HepG2 (cell line): ENCODE results near the gene C4orf33. TPM values are rescaled to one million over a fixed set of nuclear protein-coding genes. Genes with fewer than 3 reads are reported as not detected.

Experiments
- CAMTA2 ChIP-seq: sonication (generic); formaldehyde crosslinking; IDR thresholded peaks from 2 replicates; pipeline ENCODE4 v1.4.0; 2020; ENCODE audit warnings: mild to moderate bottlenecking, missing genetic modification reagents, borderline replicate concordance
- FOXP1 ChIP-seq, 2 experiments: fragments of 450-650 bp in 1 of 2; IDR thresholded peaks; 2 replicates each; pipeline ENCODE4 v1.6.1; 2017 to 2018; ENCODE audit warnings: antibody characterized with exemption in 1 of 2
- HNF4G ChIP-seq, 2 experiments: sonication (generic) in 1 of 2; formaldehyde crosslinking in 1 of 2; IDR thresholded peaks; 2 replicates each; pipeline versions ENCODE4 v1.4.0 to v1.6.1; 2011 to 2020; ENCODE audit warnings: borderline replicate concordance in 2 of 2, low read depth in 2 of 2, mild to moderate bottlenecking in 2 of 2, low read length in 1 of 2, missing genetic modification reagents in 1 of 2, moderate library complexity in 1 of 2
- HOXA5 ChIP-seq: sonication (generic); formaldehyde crosslinking; IDR thresholded peaks from 2 replicates; pipeline ENCODE4 v1.4.0; 2020; ENCODE audit warnings: missing genetic modification reagents
- HOXA7 ChIP-seq: sonication (generic); formaldehyde crosslinking; IDR thresholded peaks from 2 replicates; pipeline ENCODE4 v1.8.1; 2022; ENCODE audit warnings: mild to moderate bottlenecking, missing genetic modification reagents, moderate library complexity
- PHF5A ChIP-seq: IDR thresholded peaks from one replicate; pipeline ENCODE4 v1.6.1; 2018; ENCODE audit warnings: low read depth, missing genetic modification reagents; ENCODE audit not compliant: unreplicated experiment
- SMYD3 ChIP-seq: sonication (generic); formaldehyde crosslinking; IDR thresholded peaks from 2 replicates; pipeline ENCODE4 v1.8.1; 2023; ENCODE audit warnings: mild to moderate bottlenecking, missing genetic modification reagents
- SSRP1 ChIP-seq: IDR thresholded peaks from 2 replicates; pipeline ENCODE4 v1.6.1; 2016; ENCODE audit warnings: control low read depth
- ZNF547 ChIP-seq: sonication (generic); formaldehyde crosslinking; IDR thresholded peaks from 2 replicates; pipeline ENCODE4 v1.5.1; 2020; ENCODE audit warnings: mild to moderate bottlenecking, missing genetic modification reagents
- ZNF674 ChIP-seq: sonication (generic); formaldehyde crosslinking; IDR thresholded peaks from 2 replicates; pipeline ENCODE4 v1.5.0; 2020; ENCODE audit warnings: low read depth, mild to moderate bottlenecking, missing genetic modification reagents
- ZNF781 ChIP-seq: sonication (generic); formaldehyde crosslinking; IDR thresholded peaks from 2 replicates; pipeline ENCODE4 v1.5.1; 2020; ENCODE audit warnings: borderline replicate concordance, mild to moderate bottlenecking, missing genetic modification reagents; ENCODE audit errors: not compliant biosample characterization
- polyA plus RNA-seq, 8 experiments: library from polyadenylated mRNA; depleted of rRNA in 3 of 8; stranded (reverse) in 7 of 8; unstranded in 1 of 8; fragments of >200 nt; fragmentation: Illumina TruSeq in 4 of 8; extraction: Trizol in 4 of 8; gene quantifications; 2 replicates each; pipeline versions ENCODE4 v1.2.1 to v1.2.3, GENCODE V29; 2011 to 2016; ENCODE audit warnings: low read depth in 4 of 8, missing spikeins in 1 of 8, mixed read lengths in 1 of 8; ENCODE audit not compliant: insufficient read depth in 1 of 8
- total RNA-seq, 5 experiments: library from RNA; depleted of rRNA; stranded (reverse); fragments of >200 nt; fragmentation: Illumina TruSeq; extraction: Trizol; gene quantifications; 2 replicates each; pipeline ENCODE4 v1.2.3, GENCODE V29; 2016; ENCODE audit warnings: low read depth in 1 of 5
- TF ChIP-seq, protein P1 (sequence below): IDR thresholded peaks from 2 replicates; pipeline ENCODE4 v1.6.1; 2016; ENCODE audit warnings: missing biosample characterization, missing genetic modification reagents, low read depth
- TF ChIP-seq, protein P2 (sequence below), 2 experiments: sonication (generic) in 1 of 2; formaldehyde crosslinking in 1 of 2; IDR thresholded peaks; 2 replicates each; pipeline versions ENCODE4 v1.4.0 to v1.6.1; 2016 to 2020; ENCODE audit warnings: borderline replicate concordance in 1 of 2, low read depth in 1 of 2, mild to moderate bottlenecking in 1 of 2, missing genetic modification reagents in 1 of 2
- TF ChIP-seq, protein P3 (sequence below): sonication (generic); formaldehyde crosslinking; IDR thresholded peaks from 2 replicates; pipeline ENCODE4 v1.5.1; 2020; ENCODE audit warnings: mild to moderate bottlenecking, missing genetic modification reagents, moderate library complexity

The C4orf33 gene
- total and polyA plus RNA-seq, 2 of the 13 experiments (the other 11 are each of a cell fraction or from before 2014, with no cell fraction given) = 2.8 to 3.3 TPM

DNA sequence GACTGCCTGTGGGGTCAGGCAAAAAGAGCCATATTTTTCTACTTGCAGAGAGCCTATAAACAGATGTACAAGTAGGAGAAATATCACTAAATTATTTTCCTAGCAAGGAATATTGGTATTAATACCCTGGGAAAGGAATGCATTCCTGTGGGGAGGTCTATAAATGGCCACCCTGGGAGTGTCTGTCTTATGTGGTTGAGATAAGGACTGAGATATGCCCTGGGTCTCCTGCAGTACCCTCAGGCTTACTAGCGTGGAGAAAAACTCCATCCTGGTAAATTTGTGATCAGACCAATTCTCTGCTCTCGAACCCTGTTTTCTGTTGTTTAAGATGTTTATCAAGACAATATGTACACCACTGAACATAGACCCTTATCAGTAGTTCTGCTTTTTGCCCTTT lies 35.4 kb downstream of the C4orf33 start (continued):
- TF ChIP-seq, protein P1, sequence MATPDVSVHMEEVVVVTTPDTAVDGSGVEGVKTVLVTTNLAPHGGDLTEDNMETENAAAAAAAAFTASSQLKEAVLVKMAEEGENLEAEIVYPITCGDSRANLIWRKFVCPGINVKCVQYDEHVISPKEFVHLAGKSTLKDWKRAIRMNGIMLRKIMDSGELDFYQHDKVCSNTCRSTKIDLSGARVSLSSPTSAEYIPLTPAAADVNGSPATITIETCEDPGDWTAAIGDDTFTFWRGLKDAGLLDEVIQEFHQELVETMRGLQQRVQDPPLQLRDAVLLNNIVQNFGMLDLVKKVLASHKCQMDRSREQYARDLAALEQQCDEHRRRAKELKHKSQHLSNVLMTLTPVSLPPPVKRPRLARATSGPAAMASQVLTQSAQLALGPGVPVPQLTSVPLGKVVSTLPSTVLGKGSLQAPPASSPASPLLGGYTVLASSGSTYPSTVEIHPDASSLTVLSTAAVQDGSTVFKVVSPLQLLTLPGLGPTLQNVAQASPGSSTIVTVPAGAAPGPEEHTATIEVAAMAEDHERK (CRISPR knock-in tag) = no peak
- TF ChIP-seq HOXA7 (CRISPR knock-in tag) (no peak), HNF4G (IDR thresholded peaks at IDR 0.05; ENCODE audit: borderline replicate concordance, low read depth, low read length) (no peak), HNF4G (CRISPR knock-in tag; IDR thresholded peaks at IDR 0.05; ENCODE audit: borderline replicate concordance, low read depth) (no peak), PHF5A (CRISPR knock-in tag) (no peak), ZNF781 (CRISPR knock-in tag) (no peak), SSRP1 (CRISPR knock-in tag) (no peak), HOXA5 (CRISPR knock-in tag) (no peak), ZNF547 (CRISPR knock-in tag) (no peak), ZNF674 (CRISPR knock-in tag) (no peak), CAMTA2 (CRISPR knock-in tag) (no peak), FOXP1 (IDR thresholded peaks at IDR 0.05) (no peak), FOXP1 (CRISPR knock-in tag; IDR thresholded peaks at IDR 0.05) (no peak), SMYD3 (CRISPR knock-in tag) (no peak)
- TF ChIP-seq, protein P2, sequence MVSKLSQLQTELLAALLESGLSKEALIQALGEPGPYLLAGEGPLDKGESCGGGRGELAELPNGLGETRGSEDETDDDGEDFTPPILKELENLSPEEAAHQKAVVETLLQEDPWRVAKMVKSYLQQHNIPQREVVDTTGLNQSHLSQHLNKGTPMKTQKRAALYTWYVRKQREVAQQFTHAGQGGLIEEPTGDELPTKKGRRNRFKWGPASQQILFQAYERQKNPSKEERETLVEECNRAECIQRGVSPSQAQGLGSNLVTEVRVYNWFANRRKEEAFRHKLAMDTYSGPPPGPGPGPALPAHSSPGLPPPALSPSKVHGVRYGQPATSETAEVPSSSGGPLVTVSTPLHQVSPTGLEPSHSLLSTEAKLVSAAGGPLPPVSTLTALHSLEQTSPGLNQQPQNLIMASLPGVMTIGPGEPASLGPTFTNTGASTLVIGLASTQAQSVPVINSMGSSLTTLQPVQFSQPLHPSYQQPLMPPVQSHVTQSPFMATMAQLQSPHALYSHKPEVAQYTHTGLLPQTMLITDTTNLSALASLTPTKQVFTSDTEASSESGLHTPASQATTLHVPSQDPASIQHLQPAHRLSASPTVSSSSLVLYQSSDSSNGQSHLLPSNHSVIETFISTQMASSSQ (IDR thresholded peaks at IDR 0.05; ENCODE audit: low read depth) = no peak
- TF ChIP-seq, protein P2 (CRISPR knock-in tag; IDR thresholded peaks at IDR 0.05; ENCODE audit: borderline replicate concordance) = no peak
- TF ChIP-seq, protein P3, sequence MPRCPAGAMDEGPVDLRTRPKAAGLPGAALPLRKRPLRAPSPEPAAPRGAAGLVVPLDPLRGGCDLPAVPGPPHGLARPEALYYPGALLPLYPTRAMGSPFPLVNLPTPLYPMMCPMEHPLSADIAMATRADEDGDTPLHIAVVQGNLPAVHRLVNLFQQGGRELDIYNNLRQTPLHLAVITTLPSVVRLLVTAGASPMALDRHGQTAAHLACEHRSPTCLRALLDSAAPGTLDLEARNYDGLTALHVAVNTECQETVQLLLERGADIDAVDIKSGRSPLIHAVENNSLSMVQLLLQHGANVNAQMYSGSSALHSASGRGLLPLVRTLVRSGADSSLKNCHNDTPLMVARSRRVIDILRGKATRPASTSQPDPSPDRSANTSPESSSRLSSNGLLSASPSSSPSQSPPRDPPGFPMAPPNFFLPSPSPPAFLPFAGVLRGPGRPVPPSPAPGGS (CRISPR knock-in tag) = no peak
